ENCODE measurements around the gene KATNB1.

The KATNB1 gene

DNA sequence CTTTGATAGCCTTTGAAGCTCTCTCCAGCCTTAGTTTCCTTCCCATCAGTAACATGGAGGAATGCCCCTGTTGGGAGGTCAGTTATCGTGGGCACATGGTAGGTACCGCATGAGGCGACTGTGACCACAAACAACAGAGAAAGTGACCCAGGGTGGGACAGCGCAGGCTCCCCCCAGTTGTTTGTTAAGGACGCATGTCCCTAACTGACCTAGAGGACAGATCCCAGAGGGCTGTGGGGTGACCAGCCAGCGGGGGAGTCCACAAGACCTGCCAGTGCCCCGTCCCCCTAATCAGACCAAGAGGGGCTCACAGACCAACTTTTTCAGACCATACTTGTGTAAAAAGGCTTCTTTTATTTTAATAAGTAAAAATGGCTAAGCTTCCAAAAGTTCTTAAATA, 22.3 kb downstream of the KATNB1 start:
- TF ChIP-seq CTCF (IDR thresholded peaks at IDR 0.05; ENCODE audit: low read length) (no peak), EZH2 (IDR thresholded peaks at IDR 0.05; ENCODE audit: borderline replicate concordance, low read length) (no peak)
- H3K79me2 ChIP-seq (ENCODE audit: insufficient read depth, low read length): no peaks in the 10 kb centered on the region
- H3K36me3 ChIP-seq (ENCODE audit: insufficient read depth, low read length): peaks cover 8% of the 10 kb centered on the region
- H3K4me3 ChIP-seq (ENCODE audit: low read depth, low read length, poor library complexity, severe bottlenecking): no peak overlapping the region
- no peaks in the 10 kb centered on the region for H4K20me1 ChIP-seq (ENCODE audit: insufficient read depth, low read length)
- no peaks in the 10 kb centered on the region for H3K4me1 ChIP-seq (ENCODE audit: insufficient read depth, low read length, severe bottlenecking)
- H3K27ac ChIP-seq (ENCODE audit: low read depth, low read length, poor library complexity, severe bottlenecking): no peak overlapping the region
- no peak overlapping the region for H3K9ac ChIP-seq (ENCODE audit: low read length)
- no peaks in the 10 kb centered on the region for H3K9me2 ChIP-seq (ENCODE audit: low read depth, low read length)
- no peaks in the 10 kb centered on the region for H3K9me3 ChIP-seq (ENCODE audit: low read length)
- no peaks in the 10 kb centered on the region for H3K27me3 ChIP-seq (ENCODE audit: insufficient read depth, low read length)
- H3F3A ChIP-seq (ENCODE audit: insufficient read depth, low read length): no peaks in the 10 kb centered on the region
- H3K4me2 ChIP-seq (ENCODE audit: low read length): no peak overlapping the region
- no peak overlapping the region for H2AFZ ChIP-seq (ENCODE audit: low read length)

DNA sequence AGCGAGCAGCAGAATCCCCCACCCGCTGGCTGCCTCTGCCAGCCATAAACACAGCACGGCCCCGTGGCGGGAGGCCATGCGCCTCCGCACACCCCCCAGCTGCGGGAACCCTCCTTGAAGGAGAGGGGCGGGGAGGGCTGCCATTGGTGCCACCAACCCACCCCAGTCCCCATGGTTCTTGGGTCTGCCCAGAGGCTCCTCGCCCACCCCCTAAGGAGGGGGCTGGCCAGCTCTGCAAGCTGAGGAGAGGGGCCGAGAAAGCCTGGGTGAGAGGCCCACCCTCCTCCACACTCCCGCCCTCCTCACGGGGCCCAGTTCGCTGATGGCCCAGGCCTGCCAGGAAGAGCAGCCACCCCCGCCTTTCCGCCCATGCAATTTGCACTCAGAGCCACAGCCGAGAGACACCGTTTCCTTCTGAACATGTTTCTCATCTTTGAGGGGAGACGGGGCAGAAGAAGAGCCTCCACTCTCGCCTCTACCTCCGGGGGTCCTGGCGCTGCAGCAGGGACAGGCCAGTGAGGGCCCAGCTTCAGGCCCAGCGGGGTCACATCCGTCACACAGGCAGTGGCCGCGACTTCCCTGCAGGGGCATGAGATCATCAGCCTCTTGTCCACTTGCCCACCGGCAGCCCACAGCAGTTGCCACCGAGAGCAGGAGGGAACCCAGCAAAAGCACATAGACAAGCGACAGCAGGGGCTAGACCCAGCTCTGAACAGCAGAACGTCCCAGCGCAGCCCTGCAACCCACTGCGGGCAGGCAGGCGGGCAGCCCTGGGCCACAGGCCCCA, 23.0 kb downstream of the KATNB1 start:
- Histone ChIP-seq H4K20me1 (ENCODE audit: insufficient read depth, low read length) (no peaks in the 10 kb centered on the region), H3K9me3 (ENCODE audit: low read length) (no peaks in the 10 kb centered on the region), H3K9ac (ENCODE audit: low read length) (no peak overlapping the region), H2AFZ (ENCODE audit: low read length) (no peak overlapping the region), H3F3A (ENCODE audit: insufficient read depth, low read length) (no peaks in the 10 kb centered on the region), H3K27me3 (ENCODE audit: insufficient read depth, low read length) (no peaks in the 10 kb centered on the region), H3K27ac (ENCODE audit: low read depth, low read length, poor library complexity, severe bottlenecking) (no peak overlapping the region), H3K9me2 (ENCODE audit: low read depth, low read length) (no peaks in the 10 kb centered on the region), H3K36me3 (ENCODE audit: insufficient read depth, low read length) (peaks cover 8% of the 10 kb centered on the region), H3K79me2 (ENCODE audit: insufficient read depth, low read length) (no peaks in the 10 kb centered on the region), H3K4me3 (ENCODE audit: low read depth, low read length, poor library complexity, severe bottlenecking) (no peak overlapping the region), H3K4me2 (ENCODE audit: low read length) (no peak overlapping the region), H3K4me1 (ENCODE audit: insufficient read depth, low read length, severe bottlenecking) (no peaks in the 10 kb centered on the region)
- TF ChIP-seq CTCF (IDR thresholded peaks at IDR 0.05; ENCODE audit: low read length): no peak
- TF ChIP-seq EZH2 (IDR thresholded peaks at IDR 0.05; ENCODE audit: borderline replicate concordance, low read length): no peak

- Histone ChIP-seq H3F3A (ENCODE audit: insufficient read depth, low read length) (no peaks in the 10 kb centered on the region), H3K79me2 (ENCODE audit: insufficient read depth, low read length) (no peaks in the 10 kb centered on the region), H3K9ac (ENCODE audit: low read length) (no peak overlapping the region), H3K9me3 (ENCODE audit: low read length) (no peaks in the 10 kb centered on the region), H3K27ac (ENCODE audit: low read depth, low read length, poor library complexity, severe bottlenecking) (no peak overlapping the region), H3K4me3 (ENCODE audit: low read depth, low read length, poor library complexity, severe bottlenecking) (no peak overlapping the region), H3K9me2 (ENCODE audit: low read depth, low read length) (no peaks in the 10 kb centered on the region), H3K27me3 (ENCODE audit: insufficient read depth, low read length) (no peaks in the 10 kb centered on the region), H3K4me1 (ENCODE audit: insufficient read depth, low read length, severe bottlenecking) (no peaks in the 10 kb centered on the region), H2AFZ (ENCODE audit: low read length) (no peak overlapping the region), H3K36me3 (ENCODE audit: insufficient read depth, low read length) (peaks cover 8% of the 10 kb centered on the region), H3K4me2 (ENCODE audit: low read length) (no peak overlapping the region), H4K20me1 (ENCODE audit: insufficient read depth, low read length) (no peaks in the 10 kb centered on the region)
- TF ChIP-seq CTCF (IDR thresholded peaks at IDR 0.05; ENCODE audit: low read length) (no peak), EZH2 (IDR thresholded peaks at IDR 0.05; ENCODE audit: borderline replicate concordance, low read length) (no peak)
Observed at GRCh38 chr16:57759131-57759530, 23.6 kb downstream of the KATNB1 start.
